ENCODE measurements around the gene FAM13B.
"Not testable (repeated sequence)": the region's sequence is repeated elsewhere in the genome, so short reads cannot be mapped to it uniquely, and the experiment has no call there.

Gene FAM13B

DNA sequence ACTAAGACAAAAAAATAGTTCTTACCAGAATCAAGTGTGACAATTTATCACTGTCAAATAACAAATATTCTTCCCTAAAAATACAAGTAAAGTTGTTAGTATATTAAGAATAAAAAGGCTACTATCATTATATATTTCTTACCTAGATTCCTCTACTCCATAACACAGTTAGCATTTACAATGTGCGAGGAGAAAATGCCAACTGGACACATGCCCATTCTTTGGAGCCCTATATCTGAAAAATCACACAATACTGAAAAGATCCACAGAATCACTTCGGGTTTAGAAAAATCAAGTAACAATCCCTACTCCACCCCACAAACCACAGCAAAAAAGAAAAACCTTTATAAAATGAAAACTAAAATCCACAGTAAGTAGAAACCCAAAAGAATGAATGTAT lies 72.7 kb downstream of the FAM13B start:
- DNase-seq, result no peak

GRCh38 chr5:137959488-137959887 lies 73.4 kb downstream of the FAM13B start:
- no peak for DNase-seq

GRCh38 chr5:137957948-137958347 lies 74.9 kb downstream of the FAM13B start:
- DNase-seq, result no peak

DNA sequence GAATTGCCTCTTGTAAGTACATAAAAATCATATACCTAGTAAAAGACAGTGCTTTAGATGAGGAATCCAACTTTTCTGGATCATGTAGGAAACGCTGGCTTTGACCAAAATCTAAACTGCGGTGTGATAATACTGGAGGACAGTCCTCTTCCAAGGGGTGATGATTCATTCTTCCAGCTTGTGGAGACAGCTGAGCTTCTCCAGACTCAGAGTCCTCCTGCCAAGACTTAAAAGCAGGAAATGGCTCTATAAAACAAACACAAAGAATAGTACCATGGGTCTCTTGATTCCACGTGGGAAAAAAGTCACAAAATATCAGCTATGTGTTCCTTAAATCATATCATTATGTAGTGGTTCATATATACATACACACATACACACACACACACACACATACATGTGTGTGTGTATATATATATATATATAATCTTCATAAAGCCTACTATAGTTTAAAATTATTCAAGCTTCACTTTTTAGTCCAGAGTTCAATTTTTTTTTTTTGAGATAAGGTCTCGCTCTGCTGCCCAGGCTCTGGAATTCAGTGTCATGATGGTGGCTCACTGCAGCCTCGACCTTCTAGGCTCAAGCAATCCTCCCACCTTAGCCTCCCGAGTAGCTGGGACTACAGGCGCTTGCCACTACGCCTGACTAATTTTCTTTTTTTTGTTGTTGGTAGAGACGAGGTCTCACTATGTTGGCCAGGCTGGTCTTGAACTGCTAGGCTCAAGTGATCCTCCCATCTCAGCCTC lies 78.6 kb downstream of the FAM13B start:
- DNase-seq, result no peak

- no peak for DNase-seq
Observed at GRCh38 chr5:137945825-137946224, 87.1 kb downstream of the FAM13B start.

GRCh38 chr5:137944280-137944679 lies 88.6 kb downstream of the FAM13B start:
- not testable (repeated sequence) for DNase-seq

- no peak for DNase-seq
Observed at GRCh38 chr5:137939331-137939730, 93.5 kb downstream of the FAM13B start.

- DNase-seq, result no peak
Observed at GRCh38 chr5:137938751-137939143, 94.1 kb downstream of the FAM13B start.

DNA sequence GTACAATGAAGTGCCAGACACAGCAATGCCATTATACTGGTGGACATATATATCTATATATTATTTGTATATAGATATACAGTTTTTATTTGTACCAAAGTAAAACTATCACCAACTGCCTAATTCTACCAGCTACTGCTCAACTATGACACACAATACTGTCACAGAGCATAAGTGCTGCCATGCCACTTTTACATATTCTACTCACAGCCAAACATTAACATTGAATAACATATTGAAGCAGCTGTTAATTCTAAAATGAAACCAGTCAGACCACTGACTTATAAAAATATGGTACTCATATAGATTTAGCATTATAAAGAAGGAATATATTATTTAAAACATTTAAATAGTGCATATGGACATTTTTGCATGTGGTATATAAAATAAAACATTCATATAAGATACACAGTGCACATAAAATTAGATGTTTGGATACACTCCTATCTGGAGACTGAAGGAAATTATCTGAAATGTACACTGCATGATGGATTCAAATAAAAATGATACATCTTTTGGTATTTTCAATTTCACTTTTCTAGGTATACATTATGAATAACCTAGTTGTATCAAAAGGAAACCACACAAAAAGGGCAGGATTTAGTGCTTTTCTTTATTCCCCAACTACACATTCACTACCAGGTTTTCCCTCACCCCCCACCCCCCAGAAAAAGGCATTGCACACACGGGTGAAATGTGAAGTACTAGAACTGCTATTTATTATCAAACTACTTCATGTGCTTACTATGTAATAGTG lies 94.7 kb downstream of the FAM13B start:
- no peak for DNase-seq

- no peak for DNase-seq
Observed at GRCh38 chr5:137935694-137936093, 97.2 kb downstream of the FAM13B start.

- no peak for DNase-seq
Observed at GRCh38 chr5:137935190-137935589, 97.7 kb downstream of the FAM13B start.

DNA sequence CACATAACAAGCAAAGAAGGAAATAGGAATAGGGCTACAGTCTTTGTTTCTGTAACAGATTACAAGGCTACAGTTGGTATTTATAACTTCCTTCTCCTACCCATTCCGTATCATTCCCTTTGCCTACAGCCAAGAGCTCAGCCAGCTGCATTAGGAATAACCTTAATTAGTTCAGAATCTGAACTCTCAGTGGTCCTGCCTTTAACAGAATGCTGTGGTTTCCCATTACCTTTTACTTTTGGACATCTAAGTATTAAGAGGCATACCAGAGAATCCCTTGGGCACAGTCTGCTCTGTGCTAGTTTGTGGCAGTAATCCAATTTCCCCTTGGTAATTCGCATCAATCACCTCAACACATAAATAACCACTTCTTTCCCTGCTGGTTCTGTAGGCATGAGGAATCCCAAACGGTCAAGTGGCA lies 99.4 kb downstream of the FAM13B start:
- DNase-seq, result no peak

GRCh38 chr5:137932800-137933199 lies 100.1 kb downstream of the FAM13B start:
- no peak for DNase-seq

- no peak for DNase-seq
Observed at GRCh38 chr5:137923856-137924255, 109.0 kb downstream of the FAM13B start.

GRCh38 chr5:137921931-137922330 lies 110.9 kb downstream of the FAM13B start:
- no peak for DNase-seq

DNA sequence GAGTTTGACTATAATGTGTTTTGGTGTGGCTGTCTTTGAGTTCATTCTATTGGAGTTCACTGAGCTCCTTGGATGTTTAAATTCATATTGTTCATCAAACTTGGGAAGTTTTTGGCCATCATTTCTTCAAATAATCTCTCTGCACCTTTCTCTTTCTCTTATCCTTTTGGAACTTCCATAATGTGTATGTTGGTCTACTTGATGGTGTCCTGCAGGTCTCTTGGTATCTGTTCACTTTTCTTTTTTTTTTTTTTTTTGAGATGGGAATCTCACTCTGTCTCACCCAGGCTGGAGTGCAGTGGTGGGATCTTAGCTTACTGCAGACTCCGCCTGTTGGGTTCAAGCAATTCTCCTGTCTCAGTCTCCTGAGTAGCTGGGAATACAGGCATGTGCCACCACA lies 116.0 kb downstream of the FAM13B start:
- no peak for DNase-seq

GRCh38 chr5:137914758-137915157 lies 118.1 kb downstream of the FAM13B start:
- no peak for DNase-seq

DNA sequence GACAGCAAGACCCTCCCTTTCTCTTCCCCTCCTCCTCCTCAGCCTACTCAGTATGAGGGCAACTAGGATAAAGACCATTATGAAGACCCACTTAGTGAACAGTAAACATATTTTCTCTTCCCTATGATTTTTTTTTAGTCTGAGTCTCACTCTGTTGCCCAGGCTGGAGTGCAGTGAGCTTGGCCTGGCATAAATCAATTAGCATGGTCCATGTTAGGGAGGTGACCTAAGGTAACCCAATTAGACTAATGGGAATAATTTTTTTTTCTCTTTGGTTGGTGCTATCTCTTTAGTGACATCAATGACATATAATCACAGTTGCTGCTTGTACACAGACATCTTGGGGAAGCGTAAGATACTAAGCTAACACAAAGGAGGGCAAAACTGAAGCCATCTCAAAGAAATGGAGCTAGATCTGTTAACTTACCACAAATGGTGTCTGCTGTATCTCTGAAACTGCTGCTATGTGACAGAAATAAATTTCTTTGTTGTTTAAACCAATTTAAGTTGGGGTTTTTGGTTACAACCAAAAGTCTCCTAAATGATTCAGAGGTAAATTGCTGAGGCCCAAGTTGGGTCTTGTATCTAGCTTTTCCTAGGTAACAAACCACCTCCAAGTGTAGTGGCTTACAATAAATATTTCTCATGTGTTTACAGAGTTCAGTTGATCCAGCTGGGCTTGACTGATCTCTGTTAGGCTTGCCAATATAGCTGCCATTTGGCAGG lies 130.3 kb downstream of the FAM13B start:
- no peak for DNase-seq

- DNase-seq, result no peak
Observed at GRCh38 chr5:137901011-137901817, 131.7 kb downstream of the FAM13B start.

GRCh38 chr5:137899493-137899892 lies 133.4 kb downstream of the FAM13B start:
- no peak for DNase-seq

GRCh38 chr5:137896560-137896959 lies 136.3 kb downstream of the FAM13B start:
- no peak for DNase-seq

DNA sequence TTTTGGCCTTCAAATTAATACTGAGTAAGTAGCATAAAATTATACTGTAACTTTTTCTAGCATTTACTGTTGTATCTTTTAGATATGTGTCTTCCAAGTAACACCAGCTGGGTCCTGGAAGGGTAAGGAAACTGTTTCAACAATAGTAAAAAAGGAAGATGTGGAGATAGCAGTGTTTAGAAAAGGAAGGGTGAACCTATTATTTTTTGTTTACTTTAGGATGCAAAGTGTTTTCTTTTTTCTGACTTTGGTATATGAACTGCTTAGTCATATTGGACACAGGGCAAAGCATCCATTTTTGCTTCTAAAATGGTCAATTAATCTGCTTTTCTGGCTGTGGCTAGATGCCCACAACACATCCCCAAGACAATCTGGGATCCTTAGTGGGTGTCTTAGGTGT lies 138.3 kb downstream of the FAM13B start:
- no peak for DNase-seq

- no peak for DNase-seq
Observed at GRCh38 chr5:137891849-137892248, 141.0 kb downstream of the FAM13B start.

All from KG1 (cell line).